ENCODE results near the gene DAPK2. TPM values are rescaled to one million over a fixed set of nuclear protein-coding genes. Genes with fewer than 3 reads are reported as not detected.
"Not testable (repeated sequence)": the region's sequence is repeated elsewhere in the genome, so short reads cannot be mapped to it uniquely, and the experiment has no call there.

DAPK2 gene
- total RNA-seq, 6 experiments from 2014 or later: 2.1 to 5.7 (median 5.1) TPM

DNA sequence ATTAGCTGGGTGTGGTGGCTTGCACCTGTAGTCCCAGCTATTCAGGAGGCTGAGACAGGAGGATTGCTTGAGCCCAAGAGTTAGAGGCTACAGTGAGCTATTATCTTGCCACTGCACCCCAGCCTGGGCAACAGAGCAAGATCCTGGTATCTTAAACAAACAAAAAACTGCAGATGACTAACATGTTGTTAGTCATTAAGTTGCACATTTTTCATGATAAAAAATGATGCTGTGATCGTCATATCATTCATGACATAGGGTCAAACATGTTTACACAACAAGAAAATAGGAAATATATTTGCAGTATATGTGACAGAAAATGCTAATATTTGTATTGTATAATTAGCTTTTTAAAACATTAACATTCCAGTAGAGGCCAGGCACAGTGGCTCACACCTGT lies 20.2 kb upstream of the DAPK2 start:
- no peak overlapping the region for H3K4me3 Mint-ChIP-seq
- no peak overlapping the region for H3K27ac Mint-ChIP-seq
- no peaks in the 10 kb centered on the region for H3K9me3 Mint-ChIP-seq
- TF ChIP-seq CTCF (IDR thresholded peaks at IDR 0.05): no peak
- peaks cover under 1% of the 10 kb centered on the region; the same call in 1 of the 2 replicates for H3K27me3 Mint-ChIP-seq (ENCODE audit: insufficient read depth)
- no peak for DNase-seq
- H3K36me3 Mint-ChIP-seq (ENCODE audit: low read depth): no peaks in the 10 kb centered on the region
- H3K4me1 Mint-ChIP-seq (ENCODE audit: low read depth): peaks cover 24% of the 10 kb centered on the region

GRCh38 chr15:64060716-64061115 lies 14.4 kb upstream of the DAPK2 start:
- Mint-ChIP-seq H3K36me3 (ENCODE audit: low read depth) (no peaks in the 10 kb centered on the region), H3K4me3 (no peak overlapping the region), H3K27me3 (ENCODE audit: insufficient read depth) (peaks cover 2% of the 10 kb centered on the region; the same call in 1 of the 2 replicates), H3K27ac (no peak overlapping the region), H3K9me3 (no peaks in the 10 kb centered on the region), H3K4me1 (ENCODE audit: low read depth) (peaks cover 12% of the 10 kb centered on the region)
- no peak for DNase-seq
- TF ChIP-seq CTCF (IDR thresholded peaks at IDR 0.05): no peak

- not testable (repeated sequence) for H3K27ac Mint-ChIP-seq; H3K4me3 Mint-ChIP-seq; H3K27me3 Mint-ChIP-seq (ENCODE audit: insufficient read depth); H3K9me3 Mint-ChIP-seq; H3K36me3 Mint-ChIP-seq (ENCODE audit: low read depth); DNase-seq
- H3K4me1 Mint-ChIP-seq (ENCODE audit: low read depth): peaks cover 12% of the 10 kb centered on the region
These were observed 12.8 kb upstream of the DAPK2 start for GRCh38 chr15:64059104-64059503.

DNA sequence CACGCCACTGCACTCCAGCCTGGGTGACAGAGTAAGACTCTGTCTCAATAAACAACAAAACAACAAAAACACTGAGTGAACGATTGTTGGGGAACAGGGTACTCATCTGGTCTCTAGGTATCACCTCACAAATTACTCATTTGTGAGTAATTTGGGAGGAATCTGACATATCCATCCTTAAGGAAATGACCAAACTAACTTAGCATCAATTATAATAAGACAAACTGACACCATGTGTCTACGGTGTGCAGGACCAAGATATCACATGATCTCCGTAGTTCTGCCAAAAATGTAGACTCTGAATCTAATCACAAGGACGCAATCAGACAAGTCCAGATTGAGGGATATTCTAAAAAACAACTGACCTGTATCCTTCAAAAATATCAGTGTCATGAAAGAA lies 12.0 kb upstream of the DAPK2 start:
- Mint-ChIP-seq H3K9me3 (no peaks in the 10 kb centered on the region), H3K4me3 (no peak overlapping the region), H3K27me3 (ENCODE audit: insufficient read depth) (peaks cover 2% of the 10 kb centered on the region; the same call in 1 of the 2 replicates), H3K27ac (no peak overlapping the region), H3K4me1 (ENCODE audit: low read depth) (peaks cover 12% of the 10 kb centered on the region), H3K36me3 (ENCODE audit: low read depth) (no peaks in the 10 kb centered on the region)
- no peak for TF ChIP-seq CTCF (IDR thresholded peaks at IDR 0.05)
- DNase-seq: no peak

DNA sequence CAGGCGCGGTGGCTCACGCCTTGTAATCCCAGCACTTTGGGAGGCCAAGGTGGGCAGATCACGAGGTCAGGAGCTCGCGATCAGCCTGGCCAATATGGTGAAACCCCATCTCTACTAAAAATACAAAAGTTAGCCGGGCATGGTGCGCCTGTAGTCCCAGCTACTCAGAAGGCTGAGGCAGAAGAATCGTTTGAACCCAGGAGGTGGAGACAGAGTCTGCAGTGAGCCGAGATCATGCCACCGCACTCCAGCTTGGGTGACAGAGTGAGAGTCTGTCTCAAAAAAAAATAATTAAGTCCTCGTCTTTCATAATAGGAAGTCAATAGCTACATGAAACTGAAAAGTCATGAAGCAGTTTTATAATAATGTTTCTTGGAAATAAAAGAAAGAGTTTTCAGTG lies 7.4 kb upstream of the DAPK2 start:
- not testable (repeated sequence) for H3K4me3 Mint-ChIP-seq; H3K27me3 Mint-ChIP-seq (ENCODE audit: insufficient read depth); H3K36me3 Mint-ChIP-seq (ENCODE audit: low read depth); H3K9me3 Mint-ChIP-seq; H3K4me1 Mint-ChIP-seq (ENCODE audit: low read depth); H3K27ac Mint-ChIP-seq; DNase-seq

GRCh38 chr15:64052925-64053491 lies 6.7 kb upstream of the DAPK2 start:
- TF ChIP-seq CTCF (IDR thresholded peaks at IDR 0.05): no peak
- Mint-ChIP-seq H3K36me3 (ENCODE audit: low read depth) (no peaks in the 10 kb centered on the region), H3K27ac (no peak overlapping the region), H3K27me3 (ENCODE audit: insufficient read depth) (no peaks in the 10 kb centered on the region), H3K4me1 (ENCODE audit: low read depth) (peaks cover 3% of the 10 kb centered on the region), H3K4me3 (no peak overlapping the region), H3K9me3 (no peaks in the 10 kb centered on the region)
- no peak for DNase-seq

Measured in HFFc6 (cell line).